H1 (cell line): Measurements from ENCODE around the gene SSR2.

Experiments
- CBX5 ChIP-seq: fragments of 300-800, 300-1000 bp; sonication (generic); IDR thresholded peaks from 2 replicates; pipeline ENCODE4 v1.7.1; 2016; ENCODE audit warnings: antibody characterized with exemption, low read length, low read depth
- CTCF ChIP-seq, 3 experiments: IDR thresholded peaks; 1 replicate in 2 of 3; 2 replicates in 1 of 3; pipeline versions ENCODE4 v1.5.1 to v1.6.1; 2011; ENCODE audit warnings: low read length in 3 of 3, mild to moderate bottlenecking in 3 of 3, inconsistent platforms in 2 of 3, low read depth in 1 of 3, moderate library complexity in 1 of 3; ENCODE audit not compliant: insufficient read depth in 1 of 3; ENCODE audit errors: control extremely low read depth in 1 of 3
- E2F6 ChIP-seq: IDR thresholded peaks from 2 replicates; pipeline ENCODE4 v1.6.1; 2012; ENCODE audit warnings: inconsistent platforms
- EZH2 ChIP-seq: fragments of 200-600 bp; sonication (generic); IDR thresholded peaks from 2 replicates; pipeline ENCODE4 v1.7.1; 2012; ENCODE audit warnings: low read depth, mild to moderate bottlenecking, moderate library complexity, low read length, inconsistent platforms; ENCODE audit not compliant: severe bottlenecking
- JUN ChIP-seq: IDR thresholded peaks from 2 replicates; pipeline ENCODE4 v1.6.1; 2011; ENCODE audit warnings: low read depth, mild to moderate bottlenecking, improper control_type of control experiment, low read length
- POLR2AphosphoS5 ChIP-seq: IDR thresholded peaks from 2 replicates; pipeline ENCODE4 v1.6.1; 2011; ENCODE audit warnings: low read depth, low read length
- RAD21 ChIP-seq, 2 experiments: IDR thresholded peaks in 1 of 2; conservative IDR thresholded peaks in 1 of 2; 2 replicates each; pipeline ENCODE4 v1.6.1; 2011; ENCODE audit warnings: low read depth in 2 of 2, low read length in 2 of 2, improper control_type of control experiment in 1 of 2, inconsistent platforms in 1 of 2, mild to moderate bottlenecking in 1 of 2, moderate library complexity in 1 of 2
- RBBP5 ChIP-seq: IDR thresholded peaks from 2 replicates; pipeline ENCODE4 v1.7.1; 2012; ENCODE audit warnings: low read depth, mild to moderate bottlenecking, inconsistent platforms, low read length, moderate library complexity, borderline replicate concordance
- SP1 ChIP-seq: IDR thresholded peaks from 2 replicates; pipeline ENCODE4 v1.6.1; 2011; ENCODE audit warnings: low read depth, low read length

GRCh38 chr1:155967341-155968050 lies 53.3 kb downstream of the SSR2 start:
- TF ChIP-seq POLR2AphosphoS5: no peak
- no peak for TF ChIP-seq CTCF (IDR thresholded peaks at IDR 0.05; ENCODE audit: control extremely low read depth in 1 of 3, insufficient read depth in 1 of 3, low read depth in 1 of 3, low read length in 3 of 3)
- TF ChIP-seq RAD21 (IDR thresholded peaks at IDR 0.05 in 1 of 2, conservative IDR thresholded peaks at IDR 0.05 in 1 of 2; ENCODE audit: low read depth in 2 of 2, low read length in 2 of 2): no peak
- no peak for TF ChIP-seq EZH2
- TF ChIP-seq JUN: no peak
- no peak for TF ChIP-seq SP1
- no peak for TF ChIP-seq CBX5
- TF ChIP-seq RBBP5: no peak
- no peak for TF ChIP-seq E2F6
